Glomerular visceral epithelial cell (primary cell): ENCODE data around the gene ADGRE3.
"Not testable (repeated sequence)": the region's sequence is repeated elsewhere in the genome, so short reads cannot be mapped to it uniquely, and the experiment has no call there.

Source experiments
- DNase-seq: peaks from one replicate; pipeline ENCODE4 v3.0.0-alpha.2; 2016; ENCODE audit errors: extremely low spot score

The ADGRE3 gene

GRCh38 chr19:14661372-14661924 lies 13.2 kb downstream of the ADGRE3 start:
- no peak for DNase-seq

- DNase-seq = no peak
These were observed 14.7 kb downstream of the ADGRE3 start for GRCh38 chr19:14659874-14660489.

- no peak for DNase-seq
These were observed 18.9 kb downstream of the ADGRE3 start for GRCh38 chr19:14655726-14656125.

- no peak for DNase-seq
These were observed 19.7 kb downstream of the ADGRE3 start for GRCh38 chr19:14654786-14655560.

- no peak for DNase-seq
These were observed 24.5 kb downstream of the ADGRE3 start for GRCh38 chr19:14650161-14650560.

- DNase-seq = no peak
These were observed 25.6 kb downstream of the ADGRE3 start for GRCh38 chr19:14649020-14649419.

- DNase-seq = no peak
These were observed 26.1 kb downstream of the ADGRE3 start for GRCh38 chr19:14648506-14648905.

- no peak for DNase-seq
These were observed 34.9 kb downstream of the ADGRE3 start for GRCh38 chr19:14639536-14640277.

GRCh38 chr19:14632286-14632685 lies 42.4 kb downstream of the ADGRE3 start:
- DNase-seq = peak; percentile 1

- no peak for DNase-seq
These were observed 45.1 kb downstream of the ADGRE3 start for GRCh38 chr19:14629557-14629956.

- not testable (repeated sequence) for DNase-seq
These were observed 50.2 kb downstream of the ADGRE3 start for GRCh38 chr19:14624491-14624890.

GRCh38 chr19:14619404-14619803 lies 55.2 kb downstream of the ADGRE3 start:
- DNase-seq = no peak

GRCh38 chr19:14616407-14616806 lies 58.2 kb downstream of the ADGRE3 start:
- DNase-seq = no peak

GRCh38 chr19:14615623-14616022 lies 59.0 kb downstream of the ADGRE3 start:
- no peak for DNase-seq

- DNase-seq = no peak
These were observed 60.6 kb downstream of the ADGRE3 start for GRCh38 chr19:14614099-14614412.

GRCh38 chr19:14613399-14614098 lies 61.1 kb downstream of the ADGRE3 start:
- DNase-seq = not testable (repeated sequence)

GRCh38 chr19:14612657-14613056 lies 62.0 kb downstream of the ADGRE3 start:
- no peak for DNase-seq

- DNase-seq = not testable (repeated sequence)
These were observed 62.4 kb downstream of the ADGRE3 start for GRCh38 chr19:14612242-14612641.

- no peak for DNase-seq
These were observed 63.6 kb downstream of the ADGRE3 start for GRCh38 chr19:14611051-14611450.

- no peak for DNase-seq
These were observed 68.0 kb downstream of the ADGRE3 start for GRCh38 chr19:14606627-14607026.

- no peak for DNase-seq
These were observed 70.7 kb downstream of the ADGRE3 start for GRCh38 chr19:14603990-14604387.

- DNase-seq = no peak
These were observed 75.0 kb downstream of the ADGRE3 start for GRCh38 chr19:14599548-14600147.
